GM19025 (cell line): ENCODE data around the gene ATP8B4.
"Not testable (repeated sequence)": the region's sequence is repeated elsewhere in the genome, so short reads cannot be mapped to it uniquely, and the experiment has no call there.

ENCODE experiments used
- ATAC-seq: cut with Tn5 transposase; IDR thresholded peaks from one replicate; pipeline ENCODE4 v1.9.1; 2021; ENCODE audit warnings: mild to moderate bottlenecking, low read depth, moderate library complexity; ENCODE audit not compliant: unreplicated experiment

Gene ATP8B4, protein sequence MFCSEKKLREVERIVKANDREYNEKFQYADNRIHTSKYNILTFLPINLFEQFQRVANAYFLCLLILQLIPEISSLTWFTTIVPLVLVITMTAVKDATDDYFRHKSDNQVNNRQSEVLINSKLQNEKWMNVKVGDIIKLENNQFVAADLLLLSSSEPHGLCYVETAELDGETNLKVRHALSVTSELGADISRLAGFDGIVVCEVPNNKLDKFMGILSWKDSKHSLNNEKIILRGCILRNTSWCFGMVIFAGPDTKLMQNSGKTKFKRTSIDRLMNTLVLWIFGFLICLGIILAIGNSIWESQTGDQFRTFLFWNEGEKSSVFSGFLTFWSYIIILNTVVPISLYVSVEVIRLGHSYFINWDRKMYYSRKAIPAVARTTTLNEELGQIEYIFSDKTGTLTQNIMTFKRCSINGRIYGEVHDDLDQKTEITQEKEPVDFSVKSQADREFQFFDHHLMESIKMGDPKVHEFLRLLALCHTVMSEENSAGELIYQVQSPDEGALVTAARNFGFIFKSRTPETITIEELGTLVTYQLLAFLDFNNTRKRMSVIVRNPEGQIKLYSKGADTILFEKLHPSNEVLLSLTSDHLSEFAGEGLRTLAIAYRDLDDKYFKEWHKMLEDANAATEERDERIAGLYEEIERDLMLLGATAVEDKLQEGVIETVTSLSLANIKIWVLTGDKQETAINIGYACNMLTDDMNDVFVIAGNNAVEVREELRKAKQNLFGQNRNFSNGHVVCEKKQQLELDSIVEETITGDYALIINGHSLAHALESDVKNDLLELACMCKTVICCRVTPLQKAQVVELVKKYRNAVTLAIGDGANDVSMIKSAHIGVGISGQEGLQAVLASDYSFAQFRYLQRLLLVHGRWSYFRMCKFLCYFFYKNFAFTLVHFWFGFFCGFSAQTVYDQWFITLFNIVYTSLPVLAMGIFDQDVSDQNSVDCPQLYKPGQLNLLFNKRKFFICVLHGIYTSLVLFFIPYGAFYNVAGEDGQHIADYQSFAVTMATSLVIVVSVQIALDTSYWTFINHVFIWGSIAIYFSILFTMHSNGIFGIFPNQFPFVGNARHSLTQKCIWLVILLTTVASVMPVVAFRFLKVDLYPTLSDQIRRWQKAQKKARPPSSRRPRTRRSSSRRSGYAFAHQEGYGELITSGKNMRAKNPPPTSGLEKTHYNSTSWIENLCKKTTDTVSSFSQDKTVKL

GRCh38 chr15:50119063-50120040 lies at the start of gene ATP8B4:
Gene ATP8B4 (minus strand): TSS chr15:50119233. CDS start chr15:50106966, 12,267 bp downstream.
- ATAC-seq: no peak

GRCh38 chr15:50168379-50168778 lies 49.3 kb upstream of the ATP8B4 start:
- ATAC-seq: no peak

GRCh38 chr15:50167110-50167509 lies 48.1 kb upstream of the ATP8B4 start:
- no peak for ATAC-seq

- no peak for ATAC-seq
These were observed 47.2 kb upstream of the ATP8B4 start for GRCh38 chr15:50166216-50166615.

- no peak for ATAC-seq
These were observed 45.4 kb upstream of the ATP8B4 start for GRCh38 chr15:50164458-50164857.

DNA sequence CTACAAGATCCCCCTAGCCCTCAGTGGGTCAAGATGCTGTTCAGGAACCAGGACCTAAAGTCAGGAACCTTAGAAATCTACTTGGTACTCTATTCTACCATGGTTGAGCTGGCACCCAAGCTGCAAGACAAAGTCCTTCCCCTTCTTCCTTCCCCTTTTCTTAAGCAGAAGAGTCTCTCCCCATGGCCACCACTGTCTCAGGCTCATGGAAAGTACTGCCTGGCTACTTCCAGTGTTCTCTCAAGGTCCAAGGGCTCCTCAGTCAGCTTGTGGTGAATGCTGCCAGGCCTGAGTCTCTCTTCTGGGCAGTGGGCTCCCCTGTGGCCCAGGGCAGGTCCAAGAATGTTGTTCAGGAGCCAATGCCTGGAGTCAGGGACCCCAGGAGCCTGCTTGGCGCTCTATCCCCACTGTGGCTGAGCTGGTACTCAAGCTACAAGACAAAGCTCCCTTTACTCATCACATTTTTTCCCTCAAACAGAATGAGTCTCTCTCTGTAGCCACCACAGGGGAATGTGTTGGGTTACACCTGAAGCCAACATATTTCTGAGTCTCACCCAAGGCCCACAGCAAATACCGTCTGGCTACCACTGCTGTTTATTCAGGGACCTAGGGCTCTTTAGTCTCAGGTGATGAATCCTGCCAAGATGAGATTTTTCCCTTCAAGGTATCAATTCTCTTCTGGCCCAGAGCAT lies 44.8 kb upstream of the ATP8B4 start:
- ATAC-seq: no peak

- no peak for ATAC-seq
These were observed 44.1 kb upstream of the ATP8B4 start for GRCh38 chr15:50162969-50163718.

DNA sequence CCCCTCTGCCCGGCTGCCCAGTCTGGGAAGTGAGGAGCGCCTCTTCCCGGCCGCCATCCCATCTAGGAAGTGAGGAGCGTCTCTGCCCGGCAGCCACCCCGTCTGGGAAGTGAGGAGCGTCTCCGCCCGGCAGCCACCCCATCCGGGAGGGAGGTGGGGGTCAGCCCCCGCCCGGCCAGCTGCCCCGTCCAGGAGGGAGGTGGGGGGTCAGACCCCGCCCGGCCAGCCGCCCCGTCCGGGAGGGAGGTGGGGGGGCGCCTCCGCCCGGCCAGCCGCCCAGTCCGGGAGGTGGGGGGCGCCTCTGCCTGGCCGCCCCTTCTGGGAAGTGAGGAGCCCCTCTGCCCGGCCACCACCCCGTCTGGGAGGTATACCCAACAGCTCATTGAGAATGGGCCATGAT lies 39.2 kb upstream of the ATP8B4 start:
- ATAC-seq: not testable (repeated sequence)

GRCh38 chr15:50151476-50151875 lies 32.4 kb upstream of the ATP8B4 start:
- ATAC-seq: no peak

GRCh38 chr15:50150851-50151250 lies 31.8 kb upstream of the ATP8B4 start:
- no peak for ATAC-seq

- no peak for ATAC-seq
These were observed 31.3 kb upstream of the ATP8B4 start for GRCh38 chr15:50150349-50150748.

DNA sequence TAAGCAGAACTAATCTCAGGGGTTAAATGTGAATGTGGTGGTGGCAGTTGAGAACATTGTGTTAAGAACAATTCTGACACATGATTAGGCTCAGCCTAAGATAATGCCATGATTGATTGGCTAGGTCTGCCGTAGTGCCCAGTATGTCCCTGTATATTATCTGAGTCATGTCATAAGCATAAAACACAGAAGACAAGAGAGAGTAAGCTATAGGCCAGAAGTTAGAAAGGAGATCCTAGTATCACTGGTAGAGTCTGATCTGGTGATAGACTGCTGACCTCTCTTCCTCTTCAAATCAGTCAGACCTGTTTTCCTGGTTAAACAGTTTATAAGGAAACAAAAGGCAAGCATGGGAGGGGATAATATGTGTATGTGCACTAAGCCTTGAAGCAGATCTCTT lies 30.1 kb upstream of the ATP8B4 start:
- ATAC-seq: no peak

DNA sequence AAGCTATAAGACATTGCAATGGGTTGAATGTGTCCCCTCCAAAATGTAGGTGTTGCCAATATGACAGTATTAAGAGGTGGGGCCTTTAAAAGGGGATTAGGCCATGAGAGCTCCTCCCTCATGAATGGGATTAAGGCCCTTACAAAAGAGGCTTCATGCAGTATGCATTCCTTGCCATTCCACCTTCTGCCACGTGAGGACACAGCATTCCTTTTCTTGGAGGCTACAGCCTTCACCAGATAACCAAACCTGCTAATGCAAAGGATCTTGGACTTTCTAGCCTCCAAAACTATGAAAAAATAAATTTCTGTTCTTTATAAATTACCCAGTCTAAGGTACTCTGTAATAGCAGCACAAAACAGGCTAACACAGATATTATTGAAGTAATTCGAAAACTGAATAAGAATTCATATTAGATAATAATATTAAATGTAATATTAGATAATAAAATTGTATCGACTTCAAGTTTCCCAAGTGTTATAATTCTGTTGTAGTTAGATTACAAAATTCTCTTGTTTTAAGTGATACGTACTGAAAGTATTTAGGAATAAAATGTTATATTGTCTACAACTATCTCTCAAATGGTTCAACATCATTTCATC lies 29.4 kb upstream of the ATP8B4 start:
- no peak for ATAC-seq

DNA sequence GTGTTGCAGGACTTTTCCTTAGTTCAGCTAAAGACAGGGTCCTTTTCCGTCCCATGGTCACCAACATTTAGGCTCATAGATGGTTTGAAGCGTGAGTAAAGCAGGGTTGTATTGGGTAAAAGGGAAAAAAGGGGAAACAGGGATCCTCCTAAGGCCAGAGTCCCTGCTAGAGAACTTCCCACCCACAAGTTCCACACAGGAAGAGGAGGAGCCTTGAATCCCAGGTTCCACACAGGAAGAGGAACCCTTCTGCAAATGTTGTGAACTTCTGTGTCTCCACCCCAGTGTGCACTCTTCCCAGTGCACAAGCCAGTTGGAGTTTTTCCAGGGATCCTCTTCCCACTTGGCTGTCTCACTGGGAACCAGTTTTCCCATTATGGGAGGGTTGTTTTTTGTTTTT lies 27.6 kb upstream of the ATP8B4 start:
- no peak for ATAC-seq

DNA sequence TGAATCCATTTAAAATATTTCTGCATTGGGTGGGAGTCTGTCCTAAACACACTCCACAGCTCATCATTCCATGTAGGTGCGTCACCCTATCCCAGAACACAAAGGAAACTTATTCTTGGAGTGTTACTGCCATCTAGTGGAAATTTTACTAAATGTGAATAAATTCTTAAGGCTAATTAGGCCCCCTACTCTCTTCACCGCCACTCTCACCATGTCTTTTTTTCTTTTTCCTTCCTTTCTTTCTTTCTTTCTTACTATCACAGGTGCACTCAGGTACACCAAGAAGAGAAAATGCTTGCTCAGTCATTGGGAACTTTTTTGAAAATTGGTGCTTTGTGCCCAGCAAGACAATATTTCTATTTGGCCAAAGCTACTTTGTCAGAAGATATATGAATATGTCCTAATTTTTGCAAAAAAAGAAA lies 26.4 kb upstream of the ATP8B4 start:
- no peak for ATAC-seq

DNA sequence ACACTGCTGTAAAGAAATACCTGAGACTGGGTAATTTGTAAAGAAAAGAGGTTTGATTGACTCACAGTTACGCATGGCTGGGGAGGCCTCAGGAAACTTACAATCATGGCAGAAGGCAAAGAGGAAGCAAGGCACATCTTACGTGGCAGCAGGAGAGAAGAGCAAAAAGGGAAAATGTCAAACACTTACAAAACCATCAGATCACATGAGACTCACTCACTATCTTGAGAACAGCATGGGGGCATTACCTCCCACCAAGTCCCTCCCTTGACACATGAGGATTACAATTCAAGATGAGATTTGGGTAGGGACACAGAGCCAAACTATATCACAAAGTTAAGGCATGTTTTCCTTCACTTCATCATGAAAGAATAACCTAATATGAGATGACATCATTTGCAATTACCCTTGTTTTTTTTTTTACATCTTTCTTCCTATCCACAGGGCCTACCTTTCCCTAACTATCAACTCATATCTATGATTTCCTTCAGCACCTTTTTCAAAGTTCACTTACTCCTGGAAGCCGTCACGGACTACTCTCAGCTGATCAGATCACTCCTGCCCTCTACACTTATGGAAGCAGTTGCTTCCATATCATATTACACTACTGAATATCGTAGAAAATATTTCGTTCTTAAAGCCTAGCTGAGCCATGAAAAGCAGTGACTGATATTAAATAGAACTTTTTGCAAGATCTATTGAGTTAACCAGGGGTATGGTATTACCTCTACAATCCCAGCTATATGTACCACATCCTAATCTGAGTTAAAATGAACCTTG lies 25.5 kb upstream of the ATP8B4 start:
- ATAC-seq: no peak

- no peak for ATAC-seq
These were observed 24.3 kb upstream of the ATP8B4 start for GRCh38 chr15:50143255-50143860.
